ENCODE data around the gene DIS3L2. TPM values are rescaled to one million over a fixed set of nuclear protein-coding genes. Genes with fewer than 3 reads are reported as not detected.
"Not testable (repeated sequence)": the region's sequence is repeated elsewhere in the genome, so short reads cannot be mapped to it uniquely, and the experiment has no call there.

The DIS3L2 gene
- total and polyA plus RNA-seq, 10 donors, result 9.1 to 59.8 (median 35.4) TPM

DNA sequence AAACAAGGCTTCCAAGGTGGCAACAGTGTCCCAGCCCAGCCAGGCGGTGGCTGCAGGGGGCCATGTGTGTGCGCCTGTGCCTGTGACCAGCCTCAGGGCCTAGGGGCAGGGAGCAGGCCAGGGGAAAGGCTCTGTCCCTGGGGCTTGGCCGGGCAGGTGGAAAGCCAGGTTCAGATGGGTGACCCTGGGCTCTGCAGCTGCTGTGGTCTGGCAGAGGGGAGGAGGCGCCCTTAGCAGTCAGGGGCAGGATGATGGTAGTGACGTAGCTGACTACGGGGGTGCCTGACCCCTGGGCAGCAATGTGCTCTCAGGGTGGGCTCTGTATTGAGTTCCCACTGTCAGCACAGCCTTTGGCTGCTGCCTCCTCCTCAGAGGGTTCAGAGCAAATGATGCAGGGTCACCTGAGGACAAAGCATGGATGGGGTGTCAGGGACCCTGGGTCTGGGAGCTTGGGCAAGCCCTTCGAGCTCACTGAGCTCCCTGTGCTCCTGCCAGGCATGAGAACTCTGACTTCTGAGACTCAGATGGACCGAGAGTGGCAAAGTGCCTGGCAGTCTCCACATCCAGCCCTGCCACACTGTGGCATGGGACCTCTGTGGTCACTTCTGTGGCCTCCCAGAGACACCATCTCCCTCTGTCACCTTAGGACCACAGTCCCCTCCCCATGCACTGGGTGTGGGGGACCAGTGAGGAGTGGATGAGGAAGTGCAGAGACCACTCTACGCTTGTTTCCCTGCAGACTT, 360.5 kb downstream of the DIS3L2 start:
- Histone ChIP-seq H3K27ac (peak overlapping the region in 4 of 8 donors; percentile 33 to 63 (median 38)), H3K4me1 (peaks cover 5 to 76% (median 10%) of the 10 kb centered on the region in 6 donors), H3K9me3 (no peaks in the 10 kb centered on the region), H3K36me3 (peaks cover 0 to 11% (median 0%) of the 10 kb centered on the region in 6 donors), H3K27me3 (replicated peaks in 1 of 7) (no peaks in the 10 kb centered on the region), H3K4me3 (no peak overlapping the region)
- WGBS, 5 donors, result 87 to 92% (median 90%) methylated on average over 8 to 9 of the region's 9 CpGs
- no peak for DNase-seq
- TF ChIP-seq, protein P1, sequence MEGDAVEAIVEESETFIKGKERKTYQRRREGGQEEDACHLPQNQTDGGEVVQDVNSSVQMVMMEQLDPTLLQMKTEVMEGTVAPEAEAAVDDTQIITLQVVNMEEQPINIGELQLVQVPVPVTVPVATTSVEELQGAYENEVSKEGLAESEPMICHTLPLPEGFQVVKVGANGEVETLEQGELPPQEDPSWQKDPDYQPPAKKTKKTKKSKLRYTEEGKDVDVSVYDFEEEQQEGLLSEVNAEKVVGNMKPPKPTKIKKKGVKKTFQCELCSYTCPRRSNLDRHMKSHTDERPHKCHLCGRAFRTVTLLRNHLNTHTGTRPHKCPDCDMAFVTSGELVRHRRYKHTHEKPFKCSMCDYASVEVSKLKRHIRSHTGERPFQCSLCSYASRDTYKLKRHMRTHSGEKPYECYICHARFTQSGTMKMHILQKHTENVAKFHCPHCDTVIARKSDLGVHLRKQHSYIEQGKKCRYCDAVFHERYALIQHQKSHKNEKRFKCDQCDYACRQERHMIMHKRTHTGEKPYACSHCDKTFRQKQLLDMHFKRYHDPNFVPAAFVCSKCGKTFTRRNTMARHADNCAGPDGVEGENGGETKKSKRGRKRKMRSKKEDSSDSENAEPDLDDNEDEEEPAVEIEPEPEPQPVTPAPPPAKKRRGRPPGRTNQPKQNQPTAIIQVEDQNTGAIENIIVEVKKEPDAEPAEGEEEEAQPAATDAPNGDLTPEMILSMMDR (IDR thresholded peaks at IDR 0.05 in 8 of 11, conservative IDR thresholded peaks at IDR 0.05 in 3 of 11), result no peak
- TF ChIP-seq POLR2AphosphoS5 (IDR thresholded peaks at IDR 0.05) (no peak), POLR2A (IDR thresholded peaks at IDR 0.05) (no peak)
- intact Hi-C loops (cut with DNase I; ENCODE audit: low total_unique reads), result no loop called here

DNA sequence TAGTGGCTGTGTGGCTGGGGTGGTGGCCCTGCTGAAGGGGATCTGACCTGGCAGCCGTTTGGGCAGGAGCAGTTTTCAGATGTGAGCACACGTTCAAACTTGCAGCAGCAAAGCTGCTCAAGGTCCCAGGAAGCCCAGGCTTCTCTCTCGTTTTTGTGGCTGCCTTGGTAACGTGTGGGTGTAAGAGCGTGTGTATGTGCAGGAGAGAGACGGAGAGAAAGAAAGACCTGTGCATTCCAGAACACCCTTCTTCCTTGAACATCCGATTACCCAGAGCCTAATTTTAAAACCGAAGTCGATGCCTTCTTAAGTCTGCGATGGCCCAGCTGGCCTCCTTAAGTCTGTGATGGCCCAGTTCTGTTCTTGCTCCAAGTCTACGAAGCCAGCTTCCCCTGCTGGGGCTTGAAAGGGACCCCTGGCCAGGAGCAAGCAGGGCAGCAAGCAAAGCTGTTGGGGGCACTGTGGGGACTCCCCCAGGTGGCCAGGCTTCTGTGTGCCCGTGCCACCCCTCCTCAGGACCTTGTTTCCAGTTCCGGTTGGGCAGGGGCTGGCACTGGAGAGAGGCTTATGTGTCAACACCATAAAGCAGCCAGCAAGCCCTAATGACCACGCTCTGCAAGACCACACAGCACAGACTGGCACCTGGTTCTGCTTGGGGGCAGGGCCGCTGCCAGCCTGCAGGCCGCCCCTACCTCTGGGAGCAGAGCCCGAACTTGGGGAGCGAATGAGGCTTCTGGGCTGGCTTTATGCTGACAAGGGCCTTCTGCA, 361.2 kb downstream of the DIS3L2 start:
- H3K27ac ChIP-seq, result peak overlapping the region in 2 of 8 donors; percentile 33 to 63
- DNase-seq, result no peak
- intact Hi-C loops (cut with DNase I; ENCODE audit: low total_unique reads), result no loop called here
- peaks cover 0 to 11% (median 0%) of the 10 kb centered on the region in 6 donors for H3K36me3 ChIP-seq
- H3K9me3 ChIP-seq, result no peaks in the 10 kb centered on the region
- no peak overlapping the region for H3K4me3 ChIP-seq
- peaks cover 0 to 75% (median 4%) of the 10 kb centered on the region in 6 donors for H3K4me1 ChIP-seq
- WGBS, 5 donors, result 81 to 87% (median 84%) methylated on average over 12 to 18 of the region's 18 CpGs
- TF ChIP-seq, protein P1 (IDR thresholded peaks at IDR 0.05 in 8 of 11, conservative IDR thresholded peaks at IDR 0.05 in 3 of 11), result no peak
- TF ChIP-seq POLR2A (IDR thresholded peaks at IDR 0.05) (no peak), POLR2AphosphoS5 (IDR thresholded peaks at IDR 0.05) (no peak)
- no peaks in the 10 kb centered on the region for H3K27me3 ChIP-seq (replicated peaks in 1 of 7)

DNA sequence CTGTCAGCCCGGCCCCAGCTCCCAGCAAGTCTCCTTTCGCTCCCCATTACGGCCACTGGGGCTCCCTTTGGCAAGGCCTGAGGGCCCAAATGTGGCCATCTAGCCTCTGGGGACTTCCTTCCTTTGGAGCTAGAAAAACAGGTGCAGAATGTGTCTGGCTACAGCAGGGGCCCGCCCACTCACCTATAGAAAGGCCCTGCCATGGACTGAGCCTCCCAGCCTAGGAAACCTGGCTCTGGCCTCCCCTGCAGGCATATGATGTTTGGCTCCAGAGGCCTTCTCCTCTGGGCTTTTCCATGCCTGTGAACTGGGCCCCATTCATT, 361.8 kb downstream of the DIS3L2 start:
- no peaks in the 10 kb centered on the region for H3K27me3 ChIP-seq (replicated peaks in 1 of 7)
- intact Hi-C loops (cut with DNase I; ENCODE audit: low total_unique reads), result no loop called here
- no peak overlapping the region for H3K4me3 ChIP-seq
- H3K36me3 ChIP-seq, result peaks cover 0 to 6% (median 0%) of the 10 kb centered on the region in 6 donors
- peaks cover 0 to 73% (median 4%) of the 10 kb centered on the region in 6 donors for H3K4me1 ChIP-seq
- TF ChIP-seq, protein P1 (IDR thresholded peaks at IDR 0.05 in 8 of 11, conservative IDR thresholded peaks at IDR 0.05 in 3 of 11), result no peak
- no peak for TF ChIP-seq POLR2AphosphoS5 (IDR thresholded peaks at IDR 0.05)
- no peak for TF ChIP-seq POLR2A (IDR thresholded peaks at IDR 0.05)
- 80 to 99% (median 92%) methylated on average over 1 to 4 of the region's 4 CpGs for WGBS, 5 donors
- H3K27ac ChIP-seq, result peak overlapping the region in 1 of 8 donors; percentile 11
- no peak for DNase-seq
- H3K9me3 ChIP-seq, result no peaks in the 10 kb centered on the region

DNA sequence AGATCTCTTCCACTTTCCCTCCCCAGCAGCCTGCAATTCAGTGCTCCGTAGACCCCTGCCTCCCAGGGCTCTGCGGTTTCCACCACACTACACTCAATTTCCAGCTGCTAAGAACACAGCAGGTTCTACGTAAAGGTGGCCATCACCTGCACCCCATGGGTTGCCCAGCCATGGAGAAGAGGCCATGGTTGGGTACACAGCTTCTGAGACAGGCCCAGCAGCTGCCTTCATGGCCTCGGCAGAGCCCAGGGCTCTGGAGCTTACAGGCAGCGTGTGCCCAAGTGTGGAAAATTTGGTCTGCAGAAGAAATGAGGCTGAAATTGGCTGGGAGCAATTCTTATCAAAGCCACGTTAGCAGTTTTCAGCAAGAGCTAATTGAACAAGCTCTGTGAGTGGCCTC, 362.5 kb downstream of the DIS3L2 start:
- H3K27me3 ChIP-seq (replicated peaks in 1 of 7); H3K27ac ChIP-seq; H3K36me3 ChIP-seq; H3K9me3 ChIP-seq; H3K4me3 ChIP-seq; intact Hi-C loops (cut with DNase I; ENCODE audit: low total_unique reads): not testable (repeated sequence)
- H3K4me1 ChIP-seq, result peaks cover 0 to 66% (median 4%) of the 10 kb centered on the region in 6 donors
- DNase-seq, result peak; percentile 38
- 67 to 85% (median 76%) methylated on average over 5 to 6 of the region's 6 CpGs for WGBS, 5 donors
